Stimulated activated CD4-positive, alpha-beta T cell treated with anti-CD3 and anti-CD28 coated beads, Interleukin-4, amount 100 ng/mL, for 1 hour (primary cell): ENCODE measurements around the gene CALML3.
"Not testable (repeated sequence)": the region's sequence is repeated elsewhere in the genome, so short reads cannot be mapped to it uniquely, and the experiment has no call there.

Experiments
- DNase-seq: peaks from one replicate; pipeline ENCODE4 v3.0.0-alpha.2; 2020

The CALML3 gene

DNA sequence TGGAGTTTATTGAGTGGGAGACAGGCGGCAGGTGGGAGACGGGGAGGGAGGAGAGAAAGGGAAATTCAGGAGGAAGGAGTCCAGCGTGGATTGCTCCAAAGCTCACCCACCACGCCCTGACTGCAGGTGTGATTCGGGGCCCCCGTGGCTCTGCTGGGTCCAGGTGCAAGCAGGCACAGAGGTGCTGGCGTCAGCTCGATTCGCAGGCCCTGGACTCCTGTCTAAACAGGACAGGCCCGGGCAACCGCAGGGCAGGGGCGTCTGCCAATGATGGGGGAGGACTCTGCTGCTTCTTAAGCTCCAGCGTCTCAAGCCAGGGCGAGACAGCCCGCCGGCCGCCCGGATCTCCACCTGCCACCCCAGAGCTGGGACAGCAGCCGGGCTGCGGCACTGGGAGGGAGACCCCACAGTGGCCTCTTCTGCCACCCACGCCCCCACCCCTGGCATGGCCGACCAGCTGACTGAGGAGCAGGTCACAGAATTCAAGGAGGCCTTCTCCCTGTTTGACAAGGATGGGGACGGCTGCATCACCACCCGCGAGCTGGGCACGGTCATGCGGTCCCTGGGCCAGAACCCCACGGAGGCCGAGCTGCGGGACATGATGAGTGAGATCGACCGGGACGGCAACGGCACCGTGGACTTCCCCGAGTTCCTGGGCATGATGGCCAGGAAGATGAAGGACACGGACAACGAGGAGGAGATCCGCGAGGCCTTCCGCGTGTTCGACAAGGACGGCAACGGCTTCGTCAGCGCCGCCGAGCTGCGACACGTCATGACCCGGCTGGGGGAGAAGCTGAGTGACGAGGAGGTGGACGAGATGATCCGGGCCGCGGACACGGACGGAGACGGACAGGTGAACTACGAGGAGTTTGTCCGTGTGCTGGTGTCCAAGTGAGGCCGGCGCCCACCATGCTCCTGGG lies at the start of gene CALML3:
CALML3 (plus strand) TSS at position 321 of the 920 bp plus-strand sequence; CDS start at position 446, 125 bp downstream.
- no peak for DNase-seq

DNA sequence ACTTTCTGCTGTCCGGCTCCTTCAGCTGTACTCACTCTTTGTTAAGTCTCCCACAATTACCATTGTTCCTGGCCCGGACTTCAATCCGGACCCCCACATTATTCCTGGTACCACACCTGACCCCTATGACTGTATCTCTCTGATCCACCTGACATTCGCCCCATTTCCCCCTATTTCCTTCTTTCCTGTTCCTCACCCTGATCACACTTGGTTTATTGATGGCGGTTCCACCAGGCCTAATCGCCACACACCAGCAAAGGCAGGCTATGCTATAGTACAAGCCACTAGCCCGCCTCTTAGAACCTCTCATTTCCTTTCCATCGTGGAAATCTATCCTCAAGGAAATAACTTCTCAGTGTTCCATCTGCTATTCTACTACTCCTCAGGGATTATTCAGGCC lies 49.7 kb upstream of the CALML3 start:
- not testable (repeated sequence) for DNase-seq

- DNase-seq, result not testable (repeated sequence)
Measured at GRCh38 chr10:5475974-5476807, 48.6 kb upstream of the CALML3 start.

GRCh38 chr10:5476918-5477525 lies 47.7 kb upstream of the CALML3 start:
- no peak for DNase-seq

DNA sequence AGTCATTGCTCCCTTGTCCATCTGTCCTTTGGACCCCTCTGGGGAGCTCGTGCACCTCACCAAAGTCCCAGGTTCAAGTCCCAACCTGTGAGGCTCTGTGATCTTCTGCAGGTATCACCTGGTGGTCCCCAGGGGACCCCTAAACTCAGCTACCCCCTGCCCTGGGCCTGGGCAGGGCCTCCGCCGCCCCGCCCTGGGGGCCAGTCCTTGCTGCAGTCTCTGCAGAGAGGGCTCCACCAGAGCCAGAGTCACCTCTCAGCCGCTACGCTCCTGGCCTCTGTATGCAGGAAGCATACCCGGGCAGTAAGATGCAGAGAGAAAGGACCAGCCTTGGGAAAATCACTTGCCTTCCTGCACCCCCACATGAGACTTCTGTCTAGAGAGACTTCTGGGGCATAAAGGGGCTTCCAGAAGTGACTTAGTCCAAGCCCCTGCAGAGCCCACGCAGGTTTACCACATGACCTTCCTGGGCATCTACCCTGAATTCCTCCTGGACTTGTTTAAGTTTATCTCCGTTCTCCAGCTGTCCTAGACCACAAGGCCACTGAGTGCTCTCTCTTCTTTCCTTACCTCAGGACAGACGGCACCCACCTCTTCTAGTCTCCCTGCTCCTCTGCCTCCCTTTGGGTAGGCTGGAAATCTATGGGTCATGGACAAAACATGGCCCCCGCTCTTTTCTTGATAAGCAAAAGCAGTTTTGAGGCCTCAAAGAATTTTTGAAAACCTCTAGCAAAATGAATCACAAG lies 46.6 kb upstream of the CALML3 start:
- no peak for DNase-seq

- DNase-seq, result no peak
Measured at GRCh38 chr10:5478694-5479305, 46.0 kb upstream of the CALML3 start.

DNA sequence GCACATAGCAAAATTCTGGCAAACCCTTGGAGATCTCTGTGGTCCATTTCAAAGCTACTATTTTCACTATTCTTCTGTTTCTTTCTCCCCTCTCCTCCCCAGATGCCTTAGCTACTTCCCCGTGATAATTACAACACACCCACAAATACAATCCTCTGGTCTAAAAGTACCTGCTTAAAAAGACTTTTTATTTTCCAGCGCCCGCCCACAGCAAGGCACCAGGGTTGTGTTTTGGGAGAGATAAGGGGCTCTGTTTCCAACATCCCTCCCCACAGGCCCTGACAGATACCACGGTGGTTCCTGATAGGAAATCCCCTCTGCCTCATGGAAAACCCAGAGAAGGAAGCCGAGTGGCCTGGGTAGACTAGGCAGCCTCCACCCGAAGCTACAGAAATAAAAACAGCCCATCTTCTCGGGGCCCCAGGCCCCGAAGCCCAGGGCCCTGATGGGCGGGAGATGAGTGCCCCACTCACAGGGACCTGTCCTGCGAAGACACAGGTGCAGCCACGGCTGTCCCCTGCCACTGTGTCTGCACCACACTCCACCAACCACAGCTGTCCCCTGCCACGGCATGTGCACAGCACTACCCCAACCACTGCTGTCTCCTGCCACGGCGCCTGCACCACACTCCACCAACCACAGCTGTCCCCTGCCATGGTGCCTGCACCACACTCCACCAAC lies 45.1 kb upstream of the CALML3 start:
- no peak for DNase-seq

DNA sequence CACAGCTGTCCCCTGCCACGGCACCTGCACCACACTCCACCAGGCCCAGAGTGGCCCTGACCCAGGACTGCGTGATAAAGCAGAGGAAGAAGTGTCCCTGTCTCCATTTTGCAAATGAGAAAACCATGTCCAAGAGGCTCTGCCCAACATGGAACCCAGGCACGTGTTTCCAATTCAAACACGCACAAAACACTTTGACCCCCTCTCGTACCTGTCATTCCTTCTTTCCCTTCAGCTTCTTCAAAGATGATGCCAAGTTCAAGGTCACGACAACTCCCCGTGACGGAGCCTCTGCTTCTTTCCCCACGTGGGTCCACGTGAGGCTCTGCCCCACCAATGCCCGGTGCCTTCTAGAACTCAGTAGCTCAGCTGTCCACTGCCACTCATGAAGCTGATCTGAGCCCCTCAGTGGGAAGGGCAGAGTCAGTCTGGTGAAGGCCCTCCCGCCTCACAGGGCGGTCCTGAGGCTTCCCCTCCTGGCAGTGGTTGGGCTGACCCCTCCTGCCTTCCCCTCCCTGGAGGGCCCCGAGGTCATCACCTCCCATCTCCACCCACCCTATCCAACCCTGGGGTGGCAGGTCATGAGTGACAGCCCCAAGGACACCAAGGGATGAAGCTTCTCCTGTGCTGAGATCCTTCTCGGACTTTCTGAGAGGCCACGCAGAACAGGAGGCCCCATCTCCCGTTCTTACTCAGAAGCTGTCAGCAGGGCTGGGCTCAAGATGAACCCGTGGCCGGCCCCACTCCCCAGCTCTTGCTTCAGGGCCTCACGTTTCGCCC lies 44.4 kb upstream of the CALML3 start:
- DNase-seq, result no peak

DNA sequence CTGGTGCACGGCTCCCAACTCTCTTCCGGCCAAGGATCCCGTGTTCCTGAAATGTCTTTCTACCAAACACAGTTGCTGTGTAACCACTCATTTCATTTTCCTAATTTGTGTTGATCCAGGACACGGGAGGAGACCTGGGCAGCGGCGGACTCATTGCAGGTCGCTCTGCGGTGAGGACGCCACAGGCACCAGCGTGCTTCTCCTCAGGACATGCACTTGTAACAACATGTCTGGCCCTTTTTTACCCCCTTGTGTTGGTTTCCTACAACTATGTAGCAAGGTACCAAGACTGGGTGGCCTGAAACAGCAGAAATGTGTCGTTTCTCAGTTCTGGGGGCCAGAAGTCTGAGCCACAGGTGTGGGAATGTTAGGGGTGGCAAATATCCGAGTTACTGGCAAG lies 43.6 kb upstream of the CALML3 start:
- no peak for DNase-seq

GRCh38 chr10:5482016-5482415 lies 42.7 kb upstream of the CALML3 start:
- DNase-seq, result no peak

DNA sequence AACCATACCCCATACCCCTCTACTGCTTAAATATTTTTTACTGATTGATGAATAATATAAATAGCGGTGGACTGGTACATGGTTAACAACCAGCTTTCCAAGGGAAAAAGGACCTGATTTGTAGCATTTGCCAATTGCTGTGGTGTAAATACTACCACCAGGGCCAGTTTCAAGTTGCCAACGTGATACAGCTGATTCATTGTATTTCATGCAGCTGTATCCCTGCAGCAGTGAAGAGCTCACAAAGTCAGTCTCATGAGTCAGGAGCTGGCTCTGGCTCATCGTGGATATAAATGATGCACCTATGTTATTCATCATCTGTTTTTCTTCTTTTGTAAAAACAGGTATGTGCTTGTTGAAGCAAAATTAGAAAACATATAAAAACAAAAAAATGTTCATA lies 40.6 kb upstream of the CALML3 start:
- no peak for DNase-seq

DNA sequence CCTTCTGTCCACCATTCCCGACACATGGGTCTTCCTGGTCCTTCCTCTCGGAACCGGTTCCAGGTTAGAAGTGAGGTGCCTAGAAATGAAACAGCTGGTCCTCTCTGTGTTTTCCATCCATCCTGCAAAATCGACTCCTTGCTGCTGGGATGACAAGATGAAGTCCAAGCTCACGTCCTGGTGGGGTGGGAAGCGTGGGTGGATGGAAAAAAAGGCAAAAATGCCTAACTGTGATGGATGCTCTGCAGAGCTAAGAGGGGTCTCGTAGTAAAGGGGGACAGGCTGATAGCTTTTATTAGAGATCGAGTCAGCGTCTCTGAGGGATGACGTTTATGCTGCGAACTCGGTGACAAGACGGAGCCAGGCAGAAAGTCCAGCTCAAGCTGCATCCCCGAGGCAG lies 39.5 kb upstream of the CALML3 start:
- no peak for DNase-seq

- DNase-seq, result no peak
Measured at GRCh38 chr10:5485948-5486852, 38.6 kb upstream of the CALML3 start.

DNA sequence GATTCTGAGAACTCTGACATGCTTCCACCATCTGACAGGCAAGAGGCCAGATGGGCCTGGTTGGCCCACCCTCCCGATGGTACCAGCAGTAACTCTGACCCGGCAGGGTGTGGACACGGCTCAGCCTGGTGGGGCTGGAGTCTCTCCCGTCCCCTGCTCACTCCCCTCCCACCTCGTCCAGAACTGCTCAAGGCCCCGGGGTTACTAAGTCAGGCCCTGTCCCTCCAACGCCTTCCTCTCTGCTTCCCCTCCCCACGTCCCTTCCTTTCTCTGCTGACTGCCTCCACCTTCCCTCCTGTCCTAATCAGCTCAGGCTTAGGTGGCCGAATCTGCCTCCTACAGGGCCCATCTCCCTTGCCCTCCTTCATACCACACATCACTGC lies 37.9 kb upstream of the CALML3 start:
- DNase-seq, result no peak

GRCh38 chr10:5488272-5489161 lies 36.2 kb upstream of the CALML3 start:
- DNase-seq, result no peak

DNA sequence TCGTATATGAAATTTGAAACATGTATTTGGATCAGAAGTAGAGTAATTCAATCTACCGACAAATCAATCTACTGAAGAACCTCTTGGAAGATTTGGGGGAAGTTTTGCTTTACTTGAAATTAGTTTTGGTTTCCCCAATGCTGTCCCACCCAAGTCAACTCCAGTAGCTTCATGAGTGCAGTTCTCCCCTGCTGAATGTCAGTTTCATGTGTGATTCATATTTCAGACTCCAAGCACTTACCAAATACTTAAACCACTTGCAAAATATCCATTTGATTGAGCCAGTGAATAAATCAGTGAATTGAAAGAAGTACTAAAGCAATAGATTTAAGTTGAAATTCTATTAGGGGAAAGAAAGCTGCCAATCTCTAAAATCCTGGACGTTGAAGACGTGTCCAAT lies 34.7 kb upstream of the CALML3 start:
- no peak for DNase-seq

DNA sequence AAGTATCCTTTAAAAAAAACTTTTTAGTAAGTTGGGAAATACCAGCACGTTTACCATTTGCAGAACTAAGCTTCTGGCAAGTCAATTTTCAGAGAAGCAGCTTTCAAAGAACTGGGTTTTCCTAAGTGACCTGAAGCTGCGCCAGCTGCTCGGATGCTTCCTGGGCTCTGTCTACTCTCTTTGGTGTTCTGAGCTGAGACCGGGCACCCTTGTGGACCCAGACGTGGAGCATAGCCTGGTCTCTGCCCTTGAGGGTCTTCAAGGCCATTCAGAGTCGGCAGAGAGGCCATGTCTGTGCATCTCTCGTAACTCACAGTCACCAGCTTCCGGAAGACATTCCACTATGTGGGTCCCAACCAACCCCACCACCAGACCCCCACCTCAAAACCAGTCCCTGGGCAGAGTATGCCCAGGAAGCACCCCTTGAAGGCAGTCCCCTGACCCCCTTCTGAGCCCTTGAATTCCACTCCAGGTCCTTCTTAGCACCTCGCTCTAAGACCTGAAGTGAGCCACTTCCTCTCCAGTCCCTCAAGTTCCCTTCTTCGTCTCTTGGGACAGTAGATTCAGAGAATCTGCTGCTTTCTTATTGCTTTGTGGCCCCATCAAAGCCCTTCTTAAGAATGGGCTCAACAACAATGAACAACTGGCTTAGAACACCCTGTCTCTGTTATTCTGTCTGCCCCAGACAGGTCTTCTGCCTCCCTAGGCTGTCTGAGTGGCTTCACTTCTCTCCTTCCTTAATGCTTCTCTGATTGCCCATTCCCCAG lies 33.9 kb upstream of the CALML3 start:
- no peak for DNase-seq

DNA sequence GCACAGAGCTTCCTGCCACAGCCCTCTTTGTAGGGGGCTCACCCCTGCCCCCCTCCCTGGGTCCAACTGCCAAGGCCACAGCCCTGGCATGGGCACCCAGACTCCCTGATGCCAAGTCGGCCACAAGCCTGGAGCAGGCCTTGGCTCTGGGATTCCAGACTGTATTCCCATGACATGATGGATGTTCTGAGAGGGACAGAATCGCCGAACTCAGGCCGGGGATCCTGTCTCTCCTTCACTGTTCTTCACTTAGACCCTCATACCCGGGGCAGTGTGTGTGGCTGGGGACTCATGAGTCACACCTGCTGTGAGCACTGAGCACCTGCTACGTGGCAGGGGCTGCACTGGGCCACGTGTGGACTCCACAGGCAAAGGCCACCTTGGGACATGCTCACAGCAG lies 33.3 kb upstream of the CALML3 start:
- DNase-seq, result no peak
